AG04449 (cell line): ENCODE data around the gene HEXB.
A peak's percentile ranks its signal among the peaks of the same experiment; 100 is the strongest.

ENCODE experiments used
- CTCF ChIA-PET: fragments of 350-600 bp; formaldehyde crosslinking; extraction: SDS; loops from one replicate; lab custom pipeline; 2021; ENCODE audit warnings: antibody characterized with exemption; lab: Yijun Ruan, JAX
- POLR2A ChIA-PET: fragments of 400-600, 350-600 bp; formaldehyde crosslinking; extraction: SDS; loops from one replicate; lab custom pipeline; 2020; ENCODE audit warnings: antibody characterized with exemption, inconsistent platforms; lab: Yijun Ruan, JAX
- DNase-seq: peaks from one replicate; pipeline ENCODE4 v3.0.0-alpha.2; 2010; ENCODE audit warnings: low read depth, low spot score
- H3K4me3 ChIP-seq: 2 replicates; pipeline ENCODE4 v1.5.1; 2011; ENCODE audit warnings: low read depth, mild to moderate bottlenecking, control low read depth, low read length
- TF ChIP-seq, protein P1 (sequence below): IDR thresholded peaks from one replicate; pipeline ENCODE4 v1.5.1; 2011; ENCODE audit warnings: mild to moderate bottlenecking, moderate library complexity, low read length, control low read depth, inconsistent platforms; ENCODE audit not compliant: insufficient read depth; ENCODE audit errors: missing control alignments

HEXB gene

DNA sequence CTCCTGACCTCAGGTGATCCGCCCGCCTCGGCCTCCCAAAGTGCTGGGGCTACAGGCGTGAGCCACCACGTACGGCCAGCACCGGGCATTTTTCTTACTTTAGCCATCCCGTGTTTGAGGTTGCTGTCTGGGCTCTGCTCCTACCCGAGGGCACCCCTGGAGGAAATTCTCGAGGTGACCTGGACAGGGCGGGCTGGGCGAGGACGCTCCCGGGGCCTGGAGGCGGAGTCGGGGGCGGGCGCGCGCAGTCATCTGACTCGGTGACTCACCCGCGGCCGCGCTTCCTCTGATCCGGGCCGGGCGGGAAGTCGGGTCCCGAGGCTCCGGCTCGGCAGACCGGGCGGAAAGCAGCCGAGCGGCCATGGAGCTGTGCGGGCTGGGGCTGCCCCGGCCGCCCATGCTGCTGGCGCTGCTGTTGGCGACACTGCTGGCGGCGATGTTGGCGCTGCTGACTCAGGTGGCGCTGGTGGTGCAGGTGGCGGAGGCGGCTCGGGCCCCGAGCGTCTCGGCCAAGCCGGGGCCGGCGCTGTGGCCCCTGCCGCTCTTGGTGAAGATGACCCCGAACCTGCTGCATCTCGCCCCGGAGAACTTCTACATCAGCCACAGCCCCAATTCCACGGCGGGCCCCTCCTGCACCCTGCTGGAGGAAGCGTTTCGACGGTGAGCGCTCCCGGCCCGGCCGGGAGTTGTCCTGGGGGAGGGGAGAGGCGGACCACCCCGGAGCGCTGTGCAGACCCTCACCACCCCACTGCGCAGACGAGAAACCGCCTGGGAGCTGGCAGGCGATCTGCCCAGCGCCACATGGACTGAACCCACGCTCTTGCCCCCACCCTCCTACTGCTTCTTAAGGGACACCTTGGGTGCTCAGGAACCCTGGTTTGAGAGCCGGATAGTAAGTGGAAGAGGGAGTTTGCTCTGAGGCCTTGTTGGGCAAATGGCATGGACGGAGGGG is at the start of gene HEXB:
Gene HEXB, plus strand, starts transcription at position 334 of the 952 bp plus-strand sequence. Its CDS starts 28 bp downstream, at position 362.
- CTCF ChIA-PET: interaction anchor here (0.6 to 2.2 kb wide), 4 partner anchors 12 to 234 kb away, joined by 3 to 10 read pairs (median 6); partner anchors contain the start of gene GFM2
- peak within 1 kb of the TSS; percentile 76 for H3K4me3 ChIP-seq
- TF ChIP-seq, protein P1, sequence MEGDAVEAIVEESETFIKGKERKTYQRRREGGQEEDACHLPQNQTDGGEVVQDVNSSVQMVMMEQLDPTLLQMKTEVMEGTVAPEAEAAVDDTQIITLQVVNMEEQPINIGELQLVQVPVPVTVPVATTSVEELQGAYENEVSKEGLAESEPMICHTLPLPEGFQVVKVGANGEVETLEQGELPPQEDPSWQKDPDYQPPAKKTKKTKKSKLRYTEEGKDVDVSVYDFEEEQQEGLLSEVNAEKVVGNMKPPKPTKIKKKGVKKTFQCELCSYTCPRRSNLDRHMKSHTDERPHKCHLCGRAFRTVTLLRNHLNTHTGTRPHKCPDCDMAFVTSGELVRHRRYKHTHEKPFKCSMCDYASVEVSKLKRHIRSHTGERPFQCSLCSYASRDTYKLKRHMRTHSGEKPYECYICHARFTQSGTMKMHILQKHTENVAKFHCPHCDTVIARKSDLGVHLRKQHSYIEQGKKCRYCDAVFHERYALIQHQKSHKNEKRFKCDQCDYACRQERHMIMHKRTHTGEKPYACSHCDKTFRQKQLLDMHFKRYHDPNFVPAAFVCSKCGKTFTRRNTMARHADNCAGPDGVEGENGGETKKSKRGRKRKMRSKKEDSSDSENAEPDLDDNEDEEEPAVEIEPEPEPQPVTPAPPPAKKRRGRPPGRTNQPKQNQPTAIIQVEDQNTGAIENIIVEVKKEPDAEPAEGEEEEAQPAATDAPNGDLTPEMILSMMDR: peak; percentile 5
- POLR2A ChIA-PET: interaction anchor here (0.5 kb wide), 1 partner anchor 849 kb away, joined by 4 read pairs; no protein-coding TSS in a partner anchor
- DNase-seq: no peak

DNA sequence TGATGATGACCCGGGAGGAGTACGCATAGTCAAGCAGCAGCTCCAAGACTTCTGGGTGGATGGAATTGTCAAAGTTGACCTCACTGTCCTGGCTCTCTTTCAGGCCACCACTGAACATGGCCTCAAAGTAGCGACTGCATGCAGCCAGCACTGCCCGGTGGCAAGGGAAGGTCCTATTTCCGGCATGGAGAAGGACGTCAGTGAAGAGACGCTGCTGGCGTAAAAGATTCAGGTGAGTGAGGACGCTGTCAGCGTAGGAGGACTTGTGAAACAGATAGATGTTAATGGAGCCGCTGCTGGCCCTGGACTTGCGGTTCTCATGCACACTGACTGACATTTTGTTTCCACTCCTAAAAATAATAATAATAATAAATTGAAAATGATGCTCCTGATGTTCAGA is 48.9 kb upstream of the HEXB start:
- CTCF ChIA-PET: interaction anchor here (1.9 kb wide), 1 partner anchor 734 kb away, joined by 8 read pairs; no protein-coding TSS in a partner anchor
- POLR2A ChIA-PET: no interaction called here
- TF ChIP-seq, protein P1: no peak

DNA sequence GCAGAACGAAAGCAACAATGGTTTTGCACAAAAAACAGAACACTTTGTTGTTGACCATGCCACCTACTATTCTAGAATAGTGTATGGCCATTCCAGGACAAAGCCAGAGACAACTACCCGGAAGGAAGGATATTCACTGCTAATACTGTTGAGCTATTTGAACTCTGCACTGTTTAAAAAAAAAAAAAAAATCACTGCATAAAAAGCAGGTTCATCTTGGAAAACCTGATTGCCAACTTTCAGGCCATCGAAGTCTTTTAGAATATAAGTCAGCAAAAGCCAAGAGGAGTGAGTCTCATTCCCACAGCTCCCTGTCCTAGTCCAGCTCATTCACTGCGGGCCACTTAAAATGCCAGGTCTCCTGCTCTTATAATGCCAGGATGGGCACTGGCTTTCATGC is 48.5 kb upstream of the HEXB start:
- ChIA-PET CTCF (interaction anchor here (1.9 kb wide), 1 partner anchor 734 kb away, joined by 8 read pairs; no protein-coding TSS in a partner anchor), POLR2A (no interaction called here)
- no peak overlapping the region for H3K4me3 ChIP-seq
- no peak for DNase-seq
- TF ChIP-seq, protein P1: no peak

More for the DNA sequence above, 48.9 kb upstream of the HEXB start:
- H3K4me3 ChIP-seq: no peak overlapping the region
- no peak for DNase-seq

DNA sequence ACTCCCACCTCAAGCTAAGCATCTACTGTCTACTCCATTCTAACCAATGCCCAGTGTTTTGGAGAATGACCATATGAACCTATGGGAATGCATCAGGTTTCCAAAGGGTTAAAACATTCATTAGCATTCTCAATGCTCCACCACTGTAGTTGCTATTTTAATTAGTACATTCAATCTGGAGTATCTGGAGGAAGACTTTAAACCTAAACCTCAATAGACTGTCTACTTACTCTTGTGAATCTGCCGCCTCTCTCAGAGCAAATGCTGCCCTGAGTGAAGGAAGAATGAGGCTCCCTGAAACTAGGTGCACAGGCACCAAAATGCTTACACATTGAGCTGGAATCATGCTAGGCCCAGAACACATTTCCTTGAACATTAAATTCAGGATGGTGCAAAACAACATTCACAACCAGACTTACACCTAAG is 46.5 kb upstream of the HEXB start:
- POLR2A ChIA-PET: interaction anchor here (0.8 to 3.7 kb wide), 3 partner anchors 63 to 477 kb away, joined by 3 to 30 read pairs (median 4); no protein-coding TSS in a partner anchor
- peak overlapping the region; percentile 96 for H3K4me3 ChIP-seq
- TF ChIP-seq, protein P1: no peak
- DNase-seq: no peak
- CTCF ChIA-PET: interaction anchor here (1.0 to 10.2 kb wide), 4 partner anchors 13 to 735 kb away, joined by 3 to 143 read pairs (median 4); no protein-coding TSS in a partner anchor

DNA sequence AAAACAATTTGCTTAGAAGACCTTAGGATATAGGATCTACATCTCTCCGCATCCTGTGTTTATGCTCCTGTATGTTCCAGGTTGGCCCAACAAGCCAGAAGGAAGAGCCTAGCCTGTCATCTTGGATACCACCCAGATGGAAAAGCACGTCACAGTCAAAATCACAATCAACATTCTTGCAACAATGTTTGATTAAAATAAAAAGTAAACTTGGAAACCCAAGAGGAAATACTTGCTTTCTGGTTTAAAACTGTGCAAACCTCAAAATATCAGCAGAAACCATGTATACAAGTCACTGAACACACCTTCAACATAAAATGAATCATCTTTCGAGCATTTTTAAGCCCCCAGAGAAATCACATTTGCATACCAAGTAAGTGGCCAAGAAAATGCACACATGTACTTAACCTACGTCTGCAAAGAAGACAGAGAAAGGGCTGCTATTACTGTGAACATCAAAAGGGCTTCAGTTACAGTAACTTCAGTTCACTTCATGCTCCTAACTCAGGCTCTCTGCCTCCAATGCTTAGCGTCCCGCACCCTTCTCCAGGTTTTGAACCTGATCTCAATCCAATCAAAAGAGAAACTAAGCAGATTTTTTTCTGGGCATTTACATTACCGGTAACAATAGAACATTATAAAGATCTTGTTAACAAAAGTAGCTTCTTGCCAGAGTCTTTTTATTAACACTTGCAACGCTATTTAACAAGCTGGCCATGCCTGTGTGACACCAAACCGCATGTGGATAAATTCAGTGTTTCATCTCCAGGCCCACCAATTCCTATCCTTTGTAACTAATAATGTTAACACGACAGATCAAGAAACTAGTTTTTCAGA is 45.8 kb upstream of the HEXB start:
- no peak for DNase-seq
- TF ChIP-seq, protein P1: no peak
- ChIA-PET CTCF (interaction anchor here (1.0 to 10.2 kb wide), 10 partner anchors 8 to 736 kb away, joined by 3 to 143 read pairs (median 4); no protein-coding TSS in a partner anchor), POLR2A (interaction anchor here (0.8 to 3.7 kb wide), 4 partner anchors 8 to 478 kb away, joined by 3 to 30 read pairs (median 8); no protein-coding TSS in a partner anchor)
- peak overlapping the region; percentile 96 for H3K4me3 ChIP-seq
